Peyer's patch (tissue), 4 donors: ENCODE data around the gene FAM169A. TPM values are rescaled to one million over a fixed set of nuclear protein-coding genes. Genes with fewer than 3 reads are reported as not detected.

Experiments used
- DNase-seq, 3 donors: peaks; one replicate each; pipeline ENCODE4 v3.0.0-alpha.2; 2017 to 2019
- H3K27ac ChIP-seq, 4 donors: fragments of 200-600 bp; sonication (generic); one replicate each; pipeline ENCODE4 v1.5.1; 2016 to 2019
- H3K27me3 ChIP-seq, 2 donors: fragments of 200-600 bp; sonication (generic); one replicate each; pipeline ENCODE4 v1.5.1; 2019
- H3K36me3 ChIP-seq, 3 donors: fragments of 200-600 bp; sonication (generic); one replicate each; pipeline ENCODE4 v1.5.1; 2016 to 2019
- H3K4me1 ChIP-seq, 4 donors: fragments of 200-600 bp; sonication (generic); one replicate each; pipeline ENCODE4 v1.5.1; 2016 to 2019
- H3K4me3 ChIP-seq, 4 donors: fragments of 200-600 bp; sonication (generic); 1 replicate in 3 of 4; 2 replicates in 1 of 4; pipeline ENCODE4 v1.5.1; 2016 to 2019; ENCODE audit warnings: mild to moderate bottlenecking in 1 of 4
- H3K9me3 ChIP-seq, 4 donors: fragments of 200-600 bp; sonication (generic); one replicate each; pipeline ENCODE4 v1.5.1; 2016 to 2019; ENCODE audit warnings: mild to moderate bottlenecking in 1 of 4
- CTCF ChIP-seq, 6 experiments: fragments of 450-650 bp in 4 of 6; fragments of 200-600 bp in 2 of 6; sonication (generic) in 1 of 6; IDR thresholded peaks; one replicate each; pipeline ENCODE4 v1.5.1; 2017 to 2019; ENCODE audit warnings: antibody characterized with exemption in 6 of 6, mild to moderate bottlenecking in 3 of 6, moderate library complexity in 1 of 6
- POLR2A ChIP-seq, 2 donors: fragments of 450-650 bp; IDR thresholded peaks; one replicate each; pipeline ENCODE4 v1.5.1; 2017; ENCODE audit warnings: antibody characterized with exemption in 2 of 2, mild to moderate bottlenecking in 2 of 2, moderate library complexity in 2 of 2
- total RNA-seq, 4 donors: library from RNA; depleted of rRNA; stranded (reverse); fragments of >200 nt; gene quantifications; one replicate each; pipeline ENCODE4 v1.1.0, GENCODE V29; 2016

Gene FAM169A
- total RNA-seq, 4 donors from 2014 or later = 1.7 to 6.0 (median 2.9) TPM

- H3K4me3 ChIP-seq = no peak overlapping the region
- no peaks in the 10 kb centered on the region for H3K27me3 ChIP-seq
- no peaks in the 10 kb centered on the region for H3K4me1 ChIP-seq
- no peaks in the 10 kb centered on the region for H3K9me3 ChIP-seq
- no peak for DNase-seq
- TF ChIP-seq CTCF (IDR thresholded peaks at IDR 0.05) (no peak), POLR2A (IDR thresholded peaks at IDR 0.05) (no peak)
- no peak overlapping the region for H3K27ac ChIP-seq
- no peaks in the 10 kb centered on the region for H3K36me3 ChIP-seq
Measured at GRCh38 chr5:74897049-74897448, 30.9 kb upstream of the FAM169A start.

GRCh38 chr5:74895906-74896305 is 29.7 kb upstream of the FAM169A start:
- TF ChIP-seq CTCF (IDR thresholded peaks at IDR 0.05) (no peak), POLR2A (IDR thresholded peaks at IDR 0.05) (no peak)
- H3K4me1 ChIP-seq = no peaks in the 10 kb centered on the region
- H3K4me3 ChIP-seq = no peak overlapping the region
- no peak overlapping the region for H3K27ac ChIP-seq
- no peak for DNase-seq
- no peaks in the 10 kb centered on the region for H3K27me3 ChIP-seq
- H3K36me3 ChIP-seq = no peaks in the 10 kb centered on the region
- no peaks in the 10 kb centered on the region for H3K9me3 ChIP-seq

- no peak for TF ChIP-seq POLR2A (IDR thresholded peaks at IDR 0.05)
- no peak for TF ChIP-seq CTCF (IDR thresholded peaks at IDR 0.05)
- Histone ChIP-seq H3K27ac (no peak overlapping the region), H3K27me3 (no peaks in the 10 kb centered on the region), H3K36me3 (no peaks in the 10 kb centered on the region), H3K4me1 (no peaks in the 10 kb centered on the region), H3K9me3 (no peaks in the 10 kb centered on the region), H3K4me3 (no peak overlapping the region)
- DNase-seq = no peak
Measured at GRCh38 chr5:74894351-74894750, 28.2 kb upstream of the FAM169A start.

GRCh38 chr5:74892921-74893320 is 26.7 kb upstream of the FAM169A start:
- TF ChIP-seq POLR2A (IDR thresholded peaks at IDR 0.05) = no peak
- no peak for TF ChIP-seq CTCF (IDR thresholded peaks at IDR 0.05)
- Histone ChIP-seq H3K9me3 (no peaks in the 10 kb centered on the region), H3K4me1 (no peaks in the 10 kb centered on the region), H3K36me3 (no peaks in the 10 kb centered on the region), H3K4me3 (no peak overlapping the region), H3K27ac (no peak overlapping the region), H3K27me3 (no peaks in the 10 kb centered on the region)
- DNase-seq = no peak

- Histone ChIP-seq H3K4me1 (no peaks in the 10 kb centered on the region), H3K9me3 (no peaks in the 10 kb centered on the region), H3K4me3 (no peak overlapping the region), H3K27ac (no peak overlapping the region), H3K27me3 (no peaks in the 10 kb centered on the region), H3K36me3 (no peaks in the 10 kb centered on the region)
- no peak for DNase-seq
- TF ChIP-seq POLR2A (IDR thresholded peaks at IDR 0.05) = no peak
- TF ChIP-seq CTCF (IDR thresholded peaks at IDR 0.05) = no peak
Measured at GRCh38 chr5:74889523-74890105, 23.4 kb upstream of the FAM169A start.

GRCh38 chr5:74888117-74888516 is 21.9 kb upstream of the FAM169A start:
- Histone ChIP-seq H3K27ac (no peak overlapping the region), H3K27me3 (no peaks in the 10 kb centered on the region), H3K36me3 (no peaks in the 10 kb centered on the region), H3K9me3 (no peaks in the 10 kb centered on the region), H3K4me3 (no peak overlapping the region), H3K4me1 (no peaks in the 10 kb centered on the region)
- no peak for DNase-seq
- TF ChIP-seq POLR2A (IDR thresholded peaks at IDR 0.05) (no peak), CTCF (IDR thresholded peaks at IDR 0.05) (no peak)
